GM18507 (cell line): Measurements from ENCODE around the gene SNX12.

Source experiments
- DNase-seq: peaks from one replicate; pipeline ENCODE4 v3.0.0; 2011; ENCODE audit warnings: low read depth; ENCODE audit not compliant: insufficient read length; ENCODE audit errors: extremely low spot score
- FAIRE-seq: peaks from 2 replicates; lab custom pipeline; 2011; peaks lifted over from hg19 to GRCh38; lab: Jason Lieb, UNC

The SNX12 gene

DNA sequence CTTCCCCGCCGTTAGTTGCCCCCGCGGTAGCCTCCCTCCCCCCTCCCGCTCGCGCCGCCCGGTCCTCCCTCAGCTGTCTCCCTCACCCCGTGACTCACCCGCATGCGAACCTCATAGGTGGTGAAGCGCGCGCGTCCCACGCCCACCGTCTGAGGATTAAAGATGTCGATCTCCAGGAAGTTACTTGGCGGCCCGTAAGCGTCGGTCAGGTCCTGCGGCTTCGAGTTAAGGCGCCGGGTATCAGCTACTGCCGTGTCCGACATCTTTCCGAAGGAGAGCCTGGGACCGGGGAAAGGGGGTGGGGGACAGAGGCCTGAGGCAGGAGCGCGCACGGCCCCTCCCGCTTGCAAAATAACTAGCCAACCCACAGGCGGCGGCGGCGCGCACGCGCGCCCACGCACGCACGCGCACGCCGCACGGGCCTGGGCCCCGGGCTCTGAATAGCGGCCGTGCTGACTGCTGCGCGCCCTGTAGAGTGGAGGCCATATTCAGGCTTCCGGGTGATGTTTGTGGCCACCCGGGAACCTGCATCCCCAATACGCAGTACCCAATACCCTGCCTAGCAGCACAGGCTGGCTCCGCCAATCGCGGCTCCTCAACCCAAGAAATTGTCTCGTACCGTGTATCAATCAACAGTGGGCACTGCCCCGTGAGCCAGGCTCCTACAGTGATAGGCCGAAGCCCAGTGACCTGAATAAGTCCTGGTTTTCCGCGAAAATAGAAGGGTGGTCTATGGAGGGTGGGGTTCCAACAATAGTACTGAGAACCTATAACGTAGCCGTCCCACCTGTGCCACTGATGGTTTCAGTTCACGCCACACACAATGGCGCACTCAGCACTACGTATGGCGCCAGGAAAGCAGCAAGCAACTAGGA lies at the start of gene SNX12:
Gene SNX12 (minus strand): TSS at position 291 of the 875 bp plus-strand sequence. CDS start 28 bp downstream, at position 263.
- peak; percentile 69 for DNase-seq
- FAIRE-seq = peak; percentile 99

DNA sequence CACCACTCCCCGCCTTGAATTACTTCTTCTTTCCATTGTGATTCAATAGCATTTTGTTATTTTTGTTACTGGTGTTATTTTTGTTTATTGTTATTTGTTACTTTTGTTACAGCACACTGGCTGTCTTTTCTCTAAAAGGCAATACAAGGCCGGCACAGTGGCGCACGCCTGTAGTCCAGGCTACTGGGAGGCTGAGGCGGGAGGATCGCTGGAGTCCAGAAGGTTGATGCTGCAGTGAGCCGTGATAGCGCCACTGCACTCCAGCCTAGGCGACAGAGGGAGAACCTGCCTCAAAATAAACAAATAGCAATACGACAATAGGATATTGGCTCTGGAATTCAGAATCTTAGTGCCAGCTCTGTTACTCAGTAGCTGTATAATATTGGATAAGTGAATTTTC lies 49.2 kb upstream of the SNX12 start:
- no peak for DNase-seq
- FAIRE-seq = no peak

DNA sequence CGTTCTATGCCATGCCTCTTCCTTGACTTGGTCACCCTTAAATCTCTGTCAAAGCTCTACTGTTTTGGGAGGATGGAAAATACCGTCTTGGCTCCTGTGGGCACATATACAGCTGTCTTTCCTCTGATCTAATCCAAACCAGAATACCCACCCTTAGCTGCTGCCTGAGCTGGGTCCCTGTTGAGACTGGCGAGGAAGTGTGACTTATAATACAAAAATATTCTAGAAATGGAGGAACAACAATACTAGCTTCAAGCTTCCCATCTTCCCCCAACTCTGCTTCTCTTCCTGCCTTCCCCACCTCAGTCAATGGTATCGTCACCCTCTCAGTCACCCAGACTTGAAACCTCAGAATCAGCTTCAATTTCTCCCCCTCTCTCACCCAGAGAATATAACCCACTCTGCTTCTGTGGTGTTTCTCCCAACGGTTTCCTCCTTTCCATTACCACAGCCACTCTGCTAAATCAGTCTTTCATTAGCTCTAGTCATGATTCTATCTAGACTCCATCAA lies 43.8 kb upstream of the SNX12 start:
- DNase-seq (no peak), FAIRE-seq (no peak)

DNA sequence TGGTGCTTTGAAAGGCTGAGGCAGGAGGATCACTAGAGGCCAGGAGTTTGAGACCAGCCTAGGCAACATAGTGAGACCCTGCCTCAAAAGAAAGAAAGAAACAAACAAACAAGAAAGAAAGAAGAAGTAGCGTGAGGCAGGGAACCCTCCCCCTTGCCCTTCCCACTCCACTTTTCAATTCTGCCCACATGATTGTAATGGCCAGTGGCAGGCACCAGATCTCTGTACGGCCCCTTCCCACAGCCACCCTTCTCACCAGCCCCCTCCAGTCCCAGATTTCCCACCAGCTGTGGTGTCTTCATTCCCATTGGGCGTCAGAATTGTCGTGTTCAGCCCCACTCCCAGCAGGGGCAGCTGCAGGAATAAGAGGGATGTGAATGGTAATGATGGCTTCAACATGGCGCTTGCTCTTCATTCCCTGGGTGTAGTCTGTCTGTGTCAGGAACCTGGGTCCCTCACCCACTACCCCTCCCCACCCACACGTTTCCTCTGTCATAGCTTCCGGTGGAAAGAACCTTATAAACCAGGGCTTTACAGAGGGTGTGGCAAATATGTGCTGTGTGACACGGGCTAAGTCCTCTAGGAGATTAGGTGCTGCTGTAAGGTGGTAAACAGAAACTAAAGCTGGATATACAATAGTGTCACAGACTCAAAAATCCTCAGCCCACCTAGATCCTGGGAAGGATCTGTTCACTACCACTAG lies 43.2 kb upstream of the SNX12 start, which contains the start of gene IL2RG:
Gene IL2RG (minus strand): TSS at position 437 of the 703 bp plus-strand sequence. CDS start 38 bp downstream, at position 399.
- no peak for DNase-seq
- FAIRE-seq = peak; percentile 99

DNA sequence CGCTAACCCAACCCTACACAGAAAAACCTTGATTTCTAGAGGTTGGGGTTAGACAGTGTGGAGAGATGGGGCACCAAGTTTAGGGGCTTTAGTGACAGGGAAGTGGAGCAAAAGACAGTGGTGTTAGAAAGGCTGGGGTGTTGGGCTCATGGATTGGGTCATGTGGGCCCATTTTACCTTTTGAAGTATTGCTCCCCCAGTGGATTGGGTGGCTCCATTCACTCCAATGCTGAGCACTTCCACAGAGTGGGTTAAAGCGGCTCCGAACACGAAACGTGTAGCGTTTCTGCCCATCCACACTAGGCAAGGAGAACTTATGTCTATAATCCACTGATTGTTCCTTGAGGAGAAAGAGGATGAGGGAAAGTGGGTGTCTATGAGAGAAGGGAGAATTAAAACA lies 40.9 kb upstream of the SNX12 start:
- no peak for FAIRE-seq
- no peak for DNase-seq

DNA sequence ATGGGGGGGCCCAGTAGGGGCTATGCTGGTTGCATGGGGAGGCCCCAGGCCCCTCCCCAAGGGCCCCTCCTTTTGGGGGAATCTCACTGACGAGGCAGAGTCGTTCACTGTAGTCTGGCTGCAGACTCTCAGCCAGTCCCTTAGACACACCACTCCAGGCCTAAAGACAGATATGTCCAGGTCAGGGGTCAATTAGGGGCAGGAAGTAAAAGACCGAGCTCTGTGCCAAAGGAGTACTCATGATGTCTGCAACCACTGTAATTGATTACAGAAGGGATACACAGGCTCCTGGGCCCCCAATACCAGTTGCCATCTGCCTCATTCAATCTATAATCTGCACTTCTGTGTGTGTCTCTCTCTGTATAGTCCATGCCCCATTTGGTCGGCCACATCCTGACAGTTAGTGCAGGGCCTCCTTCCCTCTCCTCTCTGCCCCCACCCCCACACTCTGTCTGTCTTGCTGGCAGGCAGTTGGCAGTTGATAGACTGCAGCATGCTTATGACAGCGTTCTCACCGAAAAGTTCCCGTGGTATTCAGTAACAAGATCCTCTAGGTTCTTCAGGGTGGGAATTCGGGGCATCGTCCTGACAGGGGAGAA lies 39.7 kb upstream of the SNX12 start:
- peak; percentile 35 for FAIRE-seq

DNA sequence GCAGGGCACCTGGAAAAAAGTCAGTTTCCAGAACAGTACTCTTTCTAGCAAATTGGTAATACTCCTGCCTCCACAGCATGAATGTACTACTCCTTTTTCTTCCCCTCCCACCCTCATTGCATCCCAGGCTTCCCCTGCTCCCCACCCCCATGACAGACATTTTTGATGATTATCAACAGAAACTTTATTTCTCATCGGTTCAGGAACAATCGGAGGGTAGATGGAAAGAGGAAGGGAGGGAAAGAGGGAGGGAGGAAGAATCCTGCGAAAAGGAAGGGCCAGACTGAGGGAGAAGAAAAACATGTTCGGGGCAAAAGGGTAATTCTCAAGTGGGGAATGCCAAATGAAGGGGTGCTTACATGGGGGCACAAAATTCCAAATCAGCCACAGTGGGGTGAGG lies 39.1 kb upstream of the SNX12 start:
- DNase-seq = no peak
- no peak for FAIRE-seq

More for the DNA sequence above, 39.7 kb upstream of the SNX12 start:
- no peak for DNase-seq

DNA sequence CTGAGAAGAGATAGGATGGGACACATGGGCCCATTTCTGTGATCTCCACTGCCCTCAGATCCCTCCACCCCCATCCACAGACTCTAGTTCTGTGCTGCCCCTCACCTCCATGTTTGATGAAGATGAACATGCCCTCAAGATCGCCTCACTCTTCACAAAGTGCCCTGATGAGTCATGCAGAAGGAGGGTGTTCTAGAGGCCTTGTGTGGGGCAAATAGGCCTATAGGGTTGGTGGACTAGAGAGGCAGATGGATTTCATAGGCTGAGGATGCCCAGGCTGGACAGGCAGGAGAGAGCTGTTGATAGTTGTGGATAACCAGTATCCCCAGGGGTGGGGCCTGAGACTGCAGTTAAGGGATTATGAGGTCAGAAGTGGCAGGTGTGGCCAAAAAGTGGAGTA lies 38.3 kb upstream of the SNX12 start, which contains the start of gene CXorf65:
Gene CXorf65 (minus strand): TSS at position 314 of the 400 bp plus-strand sequence. CDS start 184 bp downstream, at position 130.
- no peak for FAIRE-seq
- no peak for DNase-seq

DNA sequence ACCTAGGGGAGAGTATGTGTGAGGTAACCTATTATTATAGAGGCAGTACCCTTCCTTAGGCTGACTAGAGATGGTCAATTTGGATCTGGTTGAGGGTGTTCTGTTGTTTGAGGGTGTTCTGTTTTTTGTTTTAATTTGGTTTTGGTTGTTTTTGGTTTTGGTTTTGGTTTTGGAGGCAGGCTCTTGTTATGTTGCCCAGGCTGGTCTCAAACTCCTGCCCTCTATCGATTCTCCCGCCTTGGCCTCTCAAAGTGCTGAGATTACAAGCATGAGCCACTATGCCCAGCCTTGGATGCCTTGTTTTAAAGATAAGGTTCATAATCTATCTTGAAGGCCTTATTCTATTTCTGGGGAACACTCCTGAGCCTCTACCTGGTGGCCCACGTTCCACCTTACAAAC lies 37.5 kb upstream of the SNX12 start:
- DNase-seq (no peak), FAIRE-seq (peak; percentile 87)

DNA sequence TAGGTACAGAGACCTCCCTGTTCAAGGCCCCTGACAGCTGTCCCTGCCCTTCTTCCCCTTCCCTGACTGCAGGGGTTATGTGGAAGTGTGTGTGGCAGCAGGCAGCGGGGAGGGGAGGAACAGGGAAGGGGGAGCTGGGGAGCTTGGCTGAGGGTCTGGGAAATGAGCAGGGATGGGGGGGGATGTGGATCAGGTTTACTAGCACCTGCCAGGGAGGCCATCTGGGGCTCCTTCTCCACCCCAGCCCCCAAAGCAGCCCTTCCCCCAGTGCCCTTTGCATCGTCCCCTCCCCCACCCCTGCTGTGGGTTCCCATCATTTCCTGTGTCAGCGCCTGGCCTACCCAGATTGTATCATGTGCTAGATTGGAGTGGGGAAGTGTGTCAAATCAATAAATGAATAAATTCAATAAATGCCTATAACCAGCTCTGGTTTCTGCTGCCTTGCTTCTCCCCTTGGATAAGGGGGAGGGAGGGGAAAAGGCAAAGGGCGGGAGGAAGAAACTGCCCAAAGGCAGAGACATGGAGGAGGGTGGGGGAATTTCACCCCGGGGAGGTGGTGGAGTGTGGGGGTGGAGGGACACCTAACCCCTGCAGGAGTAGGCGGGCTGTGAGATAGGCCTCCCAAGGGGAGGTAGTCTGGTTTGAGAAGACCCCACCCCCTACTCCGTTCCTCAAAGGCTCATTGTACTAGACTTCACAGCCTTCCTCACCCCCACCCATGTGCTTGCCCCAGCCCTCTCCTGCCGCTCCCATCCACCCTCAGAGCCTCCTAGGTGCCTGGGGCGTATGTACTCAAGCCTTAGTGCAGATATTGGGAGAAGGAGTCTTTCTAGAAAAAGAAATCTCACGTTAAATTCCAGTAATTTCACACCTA lies 35.2 kb upstream of the SNX12 start:
- no peak for DNase-seq
- FAIRE-seq = peak; percentile 90

DNA sequence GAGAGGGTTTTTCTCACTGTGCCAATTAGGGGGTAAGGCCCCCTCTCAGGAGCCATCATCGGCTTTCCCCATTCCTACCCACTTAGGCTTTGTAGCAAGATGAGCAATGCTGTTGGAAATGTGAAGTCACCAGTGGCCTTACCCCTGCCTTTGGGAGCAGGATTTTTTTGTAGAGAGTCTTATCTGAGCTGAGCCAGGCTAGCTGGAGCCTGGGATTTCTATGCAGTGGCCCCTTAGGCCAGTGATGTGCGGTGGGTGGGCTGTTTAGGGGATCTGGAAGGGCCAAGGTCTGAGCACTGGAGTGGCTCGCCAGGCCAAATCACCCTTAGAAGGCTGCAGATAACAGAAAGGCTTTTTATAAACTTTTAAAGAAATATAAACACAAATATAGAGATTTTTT lies 34.2 kb upstream of the SNX12 start:
- no peak for FAIRE-seq
- DNase-seq = no peak

DNA sequence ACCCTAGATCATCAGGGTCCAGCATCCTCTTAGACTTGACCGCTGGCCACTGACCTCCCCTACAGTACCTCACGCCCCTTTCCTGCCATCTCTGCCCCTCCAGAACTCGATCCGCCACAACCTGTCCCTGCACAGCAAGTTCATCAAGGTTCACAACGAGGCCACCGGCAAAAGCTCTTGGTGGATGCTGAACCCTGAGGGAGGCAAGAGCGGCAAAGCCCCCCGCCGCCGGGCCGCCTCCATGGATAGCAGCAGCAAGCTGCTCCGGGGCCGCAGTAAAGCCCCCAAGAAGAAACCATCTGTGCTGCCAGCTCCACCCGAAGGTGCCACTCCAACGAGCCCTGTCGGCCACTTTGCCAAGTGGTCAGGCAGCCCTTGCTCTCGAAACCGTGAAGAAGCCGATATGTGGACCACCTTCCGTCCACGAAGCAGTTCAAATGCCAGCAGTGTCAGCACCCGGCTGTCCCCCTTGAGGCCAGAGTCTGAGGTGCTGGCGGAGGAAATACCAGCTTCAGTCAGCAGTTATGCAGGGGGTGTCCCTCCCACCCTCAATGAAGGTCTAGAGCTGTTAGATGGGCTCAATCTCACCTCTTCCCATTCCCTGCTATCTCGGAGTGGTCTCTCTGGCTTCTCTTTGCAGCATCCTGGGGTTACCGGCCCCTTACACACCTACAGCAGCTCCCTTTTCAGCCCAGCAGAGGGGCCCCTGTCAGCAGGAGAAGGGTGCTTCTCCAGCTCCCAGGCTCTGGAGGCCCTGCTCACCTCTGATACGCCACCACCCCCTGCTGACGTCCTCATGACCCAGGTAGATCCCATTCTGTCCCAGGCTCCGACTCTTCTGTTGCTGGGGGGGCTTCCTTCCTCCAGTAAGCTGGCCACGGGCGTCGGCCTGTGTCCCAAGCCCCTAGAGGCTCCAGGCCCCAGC lies 32.7 kb upstream of the SNX12 start:
- FAIRE-seq (no peak), DNase-seq (no peak)

DNA sequence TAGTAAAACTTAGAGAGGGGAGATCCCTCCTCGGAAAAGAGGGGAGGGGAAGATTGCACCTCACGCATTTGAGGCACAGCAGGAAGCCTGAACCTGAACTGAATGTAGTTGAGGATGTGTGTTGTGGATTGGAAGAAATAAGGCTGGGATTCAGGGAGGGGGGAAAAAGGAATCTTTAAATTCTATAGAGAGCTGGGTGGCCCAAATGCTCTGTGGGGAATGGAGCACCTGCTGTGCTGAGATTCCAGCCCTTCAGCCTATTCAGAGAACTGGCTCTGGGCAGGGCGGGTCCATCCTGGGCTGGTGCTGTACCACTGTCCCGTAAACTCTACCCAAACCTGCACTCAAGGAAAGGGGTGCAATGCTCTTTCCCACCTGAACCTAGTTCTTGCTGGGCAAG lies 31.6 kb upstream of the SNX12 start:
- FAIRE-seq (no peak), DNase-seq (no peak)

DNA sequence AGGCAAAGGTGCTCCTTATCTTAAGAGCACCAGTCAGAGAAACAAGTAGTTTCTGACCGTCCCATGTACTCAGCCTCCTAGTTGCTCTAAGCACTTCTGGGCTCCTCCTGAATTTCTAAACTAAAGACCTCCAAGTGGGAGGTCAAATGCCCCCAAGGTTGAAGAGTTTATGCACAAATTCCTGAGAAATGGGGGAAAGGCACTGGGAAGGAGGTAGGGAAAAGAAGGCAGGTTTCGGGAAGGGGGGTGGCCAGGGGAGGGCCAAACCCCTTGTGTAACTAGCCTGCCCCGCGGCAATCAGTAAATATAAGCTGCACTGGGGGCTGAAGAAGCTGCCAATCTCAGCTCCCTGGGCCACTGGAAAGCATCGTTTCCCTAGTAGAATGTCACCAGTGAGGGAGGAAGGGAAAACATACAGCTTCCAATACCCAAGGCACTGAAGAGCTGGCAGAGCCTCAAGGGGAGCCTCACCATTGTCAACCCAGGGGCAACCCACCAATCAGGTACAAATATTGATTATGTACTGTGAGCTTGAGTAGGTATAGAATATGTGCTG lies 30.9 kb upstream of the SNX12 start:
- no peak for FAIRE-seq

DNA sequence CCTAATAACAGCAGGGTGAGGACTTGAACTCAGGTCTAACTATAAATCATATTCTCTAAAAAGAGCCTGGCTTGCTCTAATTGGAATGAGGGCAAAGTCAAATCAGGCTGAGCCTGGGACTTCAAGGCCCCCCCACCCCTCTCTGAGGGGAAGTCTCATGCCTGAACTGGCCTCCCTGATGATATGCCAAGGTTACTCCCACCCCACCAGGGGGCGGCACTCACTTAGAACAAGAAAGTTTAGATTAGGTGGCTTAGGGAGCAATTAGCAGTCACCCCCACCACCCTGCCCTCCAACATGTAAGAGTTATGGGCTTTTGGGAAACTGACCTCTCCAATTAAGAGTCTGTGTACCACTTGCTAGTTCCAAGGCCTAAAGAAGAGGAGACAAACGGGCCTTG lies 30.2 kb upstream of the SNX12 start:
- DNase-seq (no peak), FAIRE-seq (peak; percentile 77)

More for the DNA sequence above, 30.9 kb upstream of the SNX12 start:
- no peak for DNase-seq

DNA sequence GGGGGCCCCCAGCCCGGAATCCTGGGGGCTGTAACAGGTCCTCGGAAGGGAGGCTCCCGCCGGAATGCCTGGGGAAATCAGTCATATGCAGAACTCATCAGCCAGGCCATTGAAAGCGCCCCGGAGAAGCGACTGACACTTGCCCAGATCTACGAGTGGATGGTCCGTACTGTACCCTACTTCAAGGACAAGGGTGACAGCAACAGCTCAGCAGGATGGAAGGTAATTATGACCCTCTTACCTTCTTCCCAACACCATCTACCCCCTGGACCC lies 28.6 kb upstream of the SNX12 start:
- peak; percentile 24 for FAIRE-seq
- DNase-seq = no peak

DNA sequence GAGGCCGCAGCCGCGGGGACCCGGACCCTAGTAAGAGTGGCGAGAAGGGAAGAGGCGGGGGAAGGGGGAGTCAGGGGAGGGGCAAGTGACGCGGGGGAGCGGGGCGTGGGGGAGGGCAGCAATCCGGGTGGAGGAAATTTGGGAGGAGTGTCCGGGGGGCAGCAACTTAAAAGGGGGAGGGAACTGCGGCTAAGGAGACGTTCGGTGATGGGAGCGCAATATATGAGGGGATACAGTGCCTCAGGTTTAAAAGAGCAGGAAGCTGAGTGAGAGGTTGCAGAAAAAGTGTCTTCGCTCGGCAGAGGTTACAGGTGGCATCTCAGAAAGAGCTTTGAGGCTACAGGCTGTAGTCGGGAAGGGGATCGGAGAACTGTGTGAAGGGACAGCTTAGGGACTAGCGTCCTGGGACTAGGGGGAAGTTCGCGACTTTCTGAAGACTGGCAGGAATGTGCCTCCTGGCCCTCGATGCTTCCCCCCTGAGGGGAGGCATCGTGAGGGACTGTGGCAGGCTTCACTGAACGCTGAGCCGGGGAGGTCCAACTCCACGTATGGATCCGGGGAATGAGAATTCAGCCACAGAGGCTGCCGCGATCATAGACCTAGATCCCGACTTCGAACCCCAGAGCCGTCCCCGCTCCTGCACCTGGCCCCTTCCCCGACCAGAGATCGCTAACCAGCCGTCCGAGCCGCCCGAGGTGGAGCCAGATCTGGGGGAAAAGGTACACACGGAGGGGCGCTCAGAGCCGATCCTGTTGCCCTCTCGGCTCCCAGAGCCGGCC lies 28.0 kb upstream of the SNX12 start:
- DNase-seq = no peak
- FAIRE-seq = no peak
